NCI-H187 treated with DMSO at 0.1 percent for 48 hours (cell line): Measurements from ENCODE around the gene RTP5.
"Not testable (repeated sequence)": the region's sequence is repeated elsewhere in the genome, so short reads cannot be mapped to it uniquely, and the experiment has no call there.

Source experiments
- DNase-seq: peaks from one replicate; lab custom pipeline; 2025; lab: John Stamatoyannopoulos, UW

The RTP5 gene

DNA sequence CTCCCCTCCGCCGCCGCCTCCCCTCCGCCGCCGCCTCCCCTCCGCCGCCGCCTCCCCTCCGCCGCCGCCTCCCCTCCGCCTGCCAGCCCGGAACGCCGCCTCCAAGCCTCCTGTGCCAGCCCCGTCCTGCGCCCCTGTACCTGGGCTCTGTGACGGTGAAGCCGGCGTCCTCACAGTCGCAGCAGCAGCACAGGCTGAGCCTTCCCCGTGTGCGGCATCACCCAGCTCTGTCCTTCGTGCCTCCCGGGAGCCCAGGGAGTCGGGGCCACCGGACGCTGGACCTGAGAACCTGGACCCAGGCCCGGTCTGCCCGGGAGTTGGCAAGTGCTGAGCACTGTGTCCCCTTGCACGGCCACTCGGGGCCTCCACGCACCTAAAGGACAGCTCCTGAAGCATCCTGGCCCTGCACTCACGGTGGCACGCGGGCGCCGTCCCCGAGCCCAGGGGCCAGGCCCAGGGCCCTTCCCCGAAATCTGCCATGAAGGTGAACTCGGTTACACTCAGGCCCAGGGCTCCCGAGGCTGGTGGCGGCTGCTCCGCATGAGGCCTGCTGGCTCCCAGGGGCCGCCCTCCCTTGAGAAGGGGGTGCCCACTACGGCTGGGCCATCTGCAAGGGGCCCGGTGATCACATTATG, 32.9 kb downstream of the RTP5 start:
- no peak for DNase-seq

- no peak for DNase-seq
Measured at GRCh38 chr2:241903121-241904010, 33.8 kb downstream of the RTP5 start.

- no peak for DNase-seq
Measured at GRCh38 chr2:241904011-241904718, 34.6 kb downstream of the RTP5 start.

GRCh38 chr2:241904791-241905710, 35.5 kb downstream of the RTP5 start:
- no peak for DNase-seq

DNA sequence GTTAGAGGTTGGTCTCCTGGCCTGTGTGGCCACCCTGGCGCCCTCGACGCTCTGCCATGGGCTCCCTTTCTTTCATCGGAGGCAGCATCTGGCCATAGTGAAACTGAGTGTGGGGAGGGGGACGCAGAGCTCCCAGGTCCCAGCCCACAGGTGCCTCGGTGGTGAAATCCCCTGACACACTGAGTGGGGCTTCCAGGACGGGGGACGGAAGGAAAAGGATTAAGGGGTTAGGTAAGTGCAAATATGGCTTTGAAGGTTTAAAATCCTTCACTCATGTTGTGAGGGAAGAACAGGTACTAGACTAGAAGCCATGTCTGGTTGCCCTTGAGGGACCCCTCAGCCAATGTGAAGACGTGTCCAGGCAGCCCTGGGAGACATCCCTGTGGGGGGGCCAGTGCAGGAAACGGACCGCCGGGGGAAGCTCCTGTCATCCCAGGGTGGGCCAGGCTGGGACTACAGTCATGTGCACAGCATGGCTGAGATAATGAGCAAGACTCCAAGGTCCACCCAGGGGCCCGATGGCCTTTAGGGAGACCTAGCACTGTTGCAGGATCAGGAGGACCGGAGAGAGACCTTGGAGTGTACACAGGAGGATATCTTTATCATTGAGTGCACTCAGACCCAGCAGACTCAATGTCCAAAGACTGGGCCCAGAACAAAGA, 36.3 kb downstream of the RTP5 start:
- DNase-seq = no peak

DNA sequence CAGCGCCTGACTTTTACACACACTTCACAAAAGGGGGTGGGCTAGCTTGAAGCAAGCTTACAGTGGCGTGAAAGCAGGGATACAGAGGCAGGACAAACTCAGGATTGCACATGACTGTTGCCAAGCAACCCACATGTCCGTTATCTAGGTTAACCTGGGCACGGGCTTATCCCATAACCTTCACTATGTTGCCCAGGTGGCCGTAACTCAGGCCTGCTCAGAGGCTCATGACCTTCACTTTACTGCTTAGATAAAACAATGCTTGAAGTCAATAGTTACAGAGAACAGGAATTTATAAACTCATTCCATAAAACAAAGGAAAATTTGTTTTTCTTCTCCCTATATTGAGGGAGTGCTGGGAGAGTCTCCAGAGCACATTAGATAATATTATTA, 36.8 kb downstream of the RTP5 start:
- DNase-seq = not testable (repeated sequence)

- no peak for DNase-seq
Measured at GRCh38 chr2:241906826-241907570, 37.5 kb downstream of the RTP5 start.

DNA sequence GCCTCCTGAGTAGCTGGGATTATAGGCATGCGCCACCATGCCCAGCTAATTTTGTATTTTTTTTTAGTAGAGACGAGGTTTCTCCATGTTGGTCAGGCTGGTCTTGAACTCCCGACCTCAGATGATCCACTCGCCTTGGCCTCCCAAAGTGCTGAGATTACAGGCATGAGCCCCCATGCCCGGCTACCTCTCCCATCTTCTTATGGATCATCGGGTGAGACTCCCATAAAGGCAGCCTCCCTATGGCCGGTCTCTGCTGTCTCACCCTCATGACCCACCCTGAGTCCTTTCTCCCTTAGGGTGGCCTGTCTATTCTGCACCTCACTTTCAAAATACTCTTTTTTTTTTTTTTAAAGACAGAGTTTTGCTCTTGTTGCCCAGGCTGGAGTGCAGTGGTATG, 38.3 kb downstream of the RTP5 start:
- DNase-seq = not testable (repeated sequence)

DNA sequence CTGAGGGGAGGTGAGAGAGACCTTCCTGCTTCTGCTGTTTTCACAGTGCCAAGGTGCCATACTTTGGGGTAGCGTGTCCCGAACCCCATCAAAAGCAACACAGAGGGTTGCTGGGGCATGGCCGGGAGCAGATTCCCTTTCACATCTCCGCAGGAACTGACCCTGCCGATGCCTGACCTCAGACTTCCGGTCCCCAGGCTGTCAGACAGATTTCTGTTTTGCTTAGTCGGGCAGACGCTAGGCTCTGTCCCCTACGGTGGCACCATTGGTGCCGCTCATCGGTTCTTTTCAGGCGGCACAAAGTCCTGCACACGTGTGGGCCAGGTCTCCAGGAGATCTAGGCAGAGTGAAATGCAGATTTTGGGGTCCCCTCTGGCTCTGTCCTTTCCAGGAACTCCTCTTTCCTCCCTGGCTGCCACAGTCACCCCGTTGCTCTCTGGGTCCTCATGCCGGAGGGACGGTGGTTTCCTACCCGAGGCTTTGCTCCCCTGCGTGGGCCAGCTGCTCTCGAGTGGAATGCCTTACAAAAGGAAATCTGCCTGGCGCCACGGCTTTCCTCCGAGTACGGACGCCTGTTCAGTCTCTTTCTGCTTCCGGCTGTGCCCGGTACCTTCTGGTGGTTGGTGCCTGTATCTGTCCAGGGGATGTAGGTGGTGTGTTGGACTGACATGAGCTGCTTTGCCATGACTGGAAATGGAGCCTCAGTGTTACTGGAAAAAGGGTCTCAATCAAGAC, 39.3 kb downstream of the RTP5 start:
- no peak for DNase-seq

GRCh38 chr2:241909769-241910168, 40.2 kb downstream of the RTP5 start:
- no peak for DNase-seq

GRCh38 chr2:241910604-241911520, 41.3 kb downstream of the RTP5 start:
- DNase-seq = no peak

GRCh38 chr2:241911551-241911950, 42.0 kb downstream of the RTP5 start:
- DNase-seq = no peak

- DNase-seq = no peak
Measured at GRCh38 chr2:241912021-241912555, 42.6 kb downstream of the RTP5 start.

- no peak for DNase-seq
Measured at GRCh38 chr2:241913703-241914102, 44.2 kb downstream of the RTP5 start.

GRCh38 chr2:241914542-241914941, 45.0 kb downstream of the RTP5 start:
- no peak for DNase-seq

DNA sequence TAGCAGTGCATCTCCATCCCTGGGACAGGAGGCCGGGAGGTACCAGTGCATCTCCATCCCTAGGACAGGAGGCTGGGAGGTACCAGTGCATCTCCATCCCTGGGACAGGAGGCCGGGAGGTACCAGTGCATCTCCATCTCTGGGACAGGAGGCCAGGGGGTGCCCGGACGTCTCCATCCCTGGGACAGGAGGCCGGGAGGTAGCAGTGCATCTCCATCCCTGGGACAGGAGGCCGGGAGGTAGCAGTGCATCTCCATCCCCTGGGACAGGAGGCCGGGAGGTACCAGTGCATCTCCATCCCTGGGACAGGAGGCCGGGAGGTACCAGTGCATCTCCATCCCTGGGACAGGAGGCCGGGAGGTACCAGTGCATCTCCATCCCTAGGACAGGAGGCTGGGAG, 52.1 kb downstream of the RTP5 start:
- DNase-seq = not testable (repeated sequence)

DNA sequence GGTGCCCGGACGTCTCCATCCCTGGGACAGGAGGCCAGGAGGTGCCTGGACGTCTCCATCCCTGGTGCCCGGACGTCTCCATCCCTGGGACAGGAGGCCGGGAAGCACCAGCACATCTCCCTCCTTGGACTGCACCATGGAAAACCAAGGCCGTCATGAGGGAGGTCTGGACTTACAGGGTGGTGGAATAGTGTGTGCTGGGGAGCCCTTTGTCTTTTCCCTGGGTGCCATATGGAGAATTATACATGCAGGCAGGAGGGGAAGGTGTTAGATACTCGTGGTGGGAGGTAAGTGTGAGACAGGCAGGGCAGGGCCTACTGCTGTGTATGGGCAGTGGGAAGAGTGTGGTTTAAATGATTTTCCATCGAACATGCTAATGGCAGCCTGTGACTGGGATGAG, 52.9 kb downstream of the RTP5 start:
- DNase-seq = no peak

GRCh38 chr2:241922816-241923601, 53.5 kb downstream of the RTP5 start:
- DNase-seq = not testable (repeated sequence)
